Urothelium cell line (cell line): Measurements from ENCODE around the gene TEP1.
"Not testable (repeated sequence)": the region's sequence is repeated elsewhere in the genome, so short reads cannot be mapped to it uniquely, and the experiment has no call there.

Source experiments
- DNase-seq: peaks from one replicate; pipeline ENCODE4 v3.0.0; 2011; ENCODE audit warnings: low spot score, mixed read lengths
- FAIRE-seq: peaks from 2 replicates; lab custom pipeline; 2011; peaks lifted over from hg19 to GRCh38; lab: Jason Lieb, UNC

TEP1 gene

DNA sequence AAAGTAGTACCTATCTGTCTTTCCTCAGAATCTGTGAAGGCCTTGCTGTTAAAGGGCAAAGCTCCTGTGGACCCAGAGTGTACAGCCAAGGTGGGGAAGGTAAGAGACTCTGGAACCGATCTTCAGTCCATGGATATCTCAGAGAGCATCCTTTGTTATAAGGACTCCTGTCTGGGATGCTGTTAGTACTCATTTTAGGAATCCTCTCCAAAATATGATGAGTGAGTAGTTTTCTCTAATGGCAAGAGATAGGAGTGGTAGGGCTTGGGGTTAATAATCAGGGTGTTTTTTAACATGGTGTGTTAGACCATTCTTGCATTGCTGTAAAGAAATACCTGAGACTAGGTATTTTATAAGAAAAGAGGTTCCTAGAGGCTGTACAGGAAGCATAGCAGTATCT is 67.9 kb downstream of the TEP1 start:
- DNase-seq (no peak), FAIRE-seq (no peak)

DNA sequence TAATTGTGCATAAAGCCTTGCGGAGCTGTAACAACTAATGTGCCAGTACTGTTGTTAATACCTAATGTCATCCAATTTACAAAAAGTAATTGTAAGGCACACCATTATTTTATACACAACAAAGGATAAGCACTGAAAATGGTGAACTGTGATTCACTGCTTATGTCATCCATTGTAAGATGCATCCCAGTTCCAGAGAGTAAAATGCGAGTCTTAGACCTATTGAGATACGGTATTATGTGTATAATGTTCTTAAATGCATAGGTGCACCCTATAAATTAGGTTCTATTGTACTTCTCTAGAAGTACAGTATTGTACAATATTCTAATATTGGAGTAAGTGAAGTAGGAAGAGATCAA is 69.5 kb downstream of the TEP1 start:
- DNase-seq (no peak), FAIRE-seq (no peak)

DNA sequence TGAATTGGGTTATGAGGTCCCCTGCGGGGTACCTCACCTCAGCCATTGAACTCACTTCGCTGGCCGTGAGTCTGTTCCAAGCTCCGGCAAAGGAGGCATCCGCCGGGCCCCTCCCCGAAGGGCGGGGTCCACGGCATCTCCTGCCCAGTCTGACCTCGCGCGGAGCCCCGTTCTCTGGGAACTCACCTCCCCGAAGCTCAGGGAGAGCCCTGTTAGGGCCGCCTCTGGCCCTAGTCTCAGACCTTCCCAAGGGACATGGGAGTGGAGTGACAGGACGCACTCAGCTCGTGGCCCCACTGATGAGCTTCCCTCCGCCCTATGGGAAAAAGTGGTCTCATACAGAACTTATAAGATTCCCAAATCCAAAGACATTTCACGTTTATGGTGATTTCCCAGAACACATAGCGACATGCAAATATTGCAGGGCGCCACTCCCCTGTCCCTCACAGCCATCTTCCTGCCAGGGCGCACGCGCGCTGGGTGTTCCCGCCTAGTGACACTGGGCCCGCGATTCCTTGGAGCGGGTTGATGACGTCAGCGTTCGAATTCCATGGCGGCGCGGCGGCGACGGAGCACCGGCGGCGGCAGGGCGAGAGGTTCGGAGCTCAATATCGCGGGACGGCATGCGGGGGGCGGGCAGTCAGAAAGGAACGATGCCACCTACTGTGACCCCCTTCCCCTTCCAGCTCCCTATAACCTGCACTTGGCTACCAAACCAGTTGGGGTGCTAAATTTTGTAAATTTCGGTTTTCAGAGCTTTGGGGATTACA is 70.0 kb downstream of the TEP1 start, which contains the start of gene PARP2:
TSS of gene PARP2 (plus strand) at position 544 of the 770 bp plus-strand sequence. CDS start at position 551, 7 bp downstream.
- peak; percentile 100 for FAIRE-seq
- DNase-seq: peak; percentile 99

DNA sequence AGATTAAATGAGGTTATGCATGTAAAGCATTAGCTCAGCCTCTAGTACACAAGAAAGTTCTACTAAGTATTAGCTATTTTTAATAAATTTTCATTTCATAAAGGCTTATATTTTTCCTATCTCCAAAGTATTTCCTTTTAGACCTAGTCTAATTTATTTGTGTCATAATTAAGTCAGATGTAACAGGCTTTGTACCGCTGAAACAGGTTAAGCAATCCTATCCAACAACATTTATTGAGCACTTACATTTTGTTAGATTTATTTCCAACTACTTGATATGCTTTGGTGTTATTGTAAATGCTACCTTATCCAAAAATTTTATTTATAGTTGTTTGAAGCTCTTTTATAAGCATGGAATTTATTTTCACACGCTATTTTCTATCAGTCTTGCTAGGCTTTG is 71.7 kb downstream of the TEP1 start:
- DNase-seq (no peak), FAIRE-seq (no peak)

DNA sequence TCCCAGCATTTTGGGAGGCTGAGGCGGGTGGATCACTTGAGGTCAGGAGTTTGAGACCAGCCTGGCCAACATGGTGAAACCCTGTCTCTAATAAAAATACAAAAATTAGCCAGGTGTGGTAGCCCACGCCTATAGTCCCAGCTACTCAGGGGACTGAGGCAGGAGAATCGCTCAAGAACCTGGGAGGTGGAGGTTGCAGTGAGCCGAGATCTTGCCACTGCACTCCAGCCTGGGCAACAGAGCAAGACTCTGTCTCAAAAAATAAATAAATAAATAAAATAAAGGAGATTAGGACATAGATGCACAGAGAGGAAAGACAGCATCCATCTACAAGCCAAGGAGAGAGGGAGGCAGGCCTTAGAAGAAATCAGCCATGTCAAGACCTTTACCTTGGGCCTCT is 72.3 kb downstream of the TEP1 start:
- not testable (repeated sequence) for DNase-seq, FAIRE-seq

DNA sequence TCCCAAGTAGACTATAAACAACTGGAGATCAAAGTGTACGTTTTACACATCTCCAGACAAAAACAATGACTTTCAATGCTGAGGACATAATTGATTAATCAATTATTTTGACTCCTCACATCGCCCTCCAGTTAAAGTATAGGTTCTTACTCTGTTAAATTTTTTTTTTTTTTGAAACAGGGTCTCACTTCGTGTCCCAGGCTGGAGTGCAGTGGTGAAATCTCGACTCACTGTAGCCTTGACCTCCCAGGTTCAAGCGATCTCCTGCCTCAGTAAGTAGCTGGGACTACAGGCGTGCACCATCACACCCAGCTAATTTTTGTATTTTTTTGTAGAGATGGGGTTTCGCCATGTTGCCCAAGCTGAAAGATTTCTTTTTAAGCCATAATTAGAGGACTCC is 79.3 kb downstream of the TEP1 start:
- FAIRE-seq: no peak
- no peak for DNase-seq

DNA sequence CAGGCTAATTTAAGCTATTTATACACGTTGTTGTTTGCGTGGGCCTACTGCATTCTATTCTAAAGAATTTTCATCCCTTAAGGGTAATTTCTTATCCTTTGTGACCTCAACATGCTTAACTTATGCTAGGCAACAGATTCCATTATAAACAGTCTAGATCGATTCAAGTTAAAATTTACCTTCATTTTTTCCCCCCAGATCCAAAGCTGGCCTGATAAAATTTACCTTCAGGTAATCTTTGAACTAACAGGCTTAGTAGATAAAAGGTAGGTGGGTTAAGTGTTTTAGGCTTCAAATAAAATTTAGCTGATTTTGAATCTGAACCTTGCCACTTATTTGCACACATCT is 79.8 kb downstream of the TEP1 start:
- FAIRE-seq: no peak
- DNase-seq: no peak

DNA sequence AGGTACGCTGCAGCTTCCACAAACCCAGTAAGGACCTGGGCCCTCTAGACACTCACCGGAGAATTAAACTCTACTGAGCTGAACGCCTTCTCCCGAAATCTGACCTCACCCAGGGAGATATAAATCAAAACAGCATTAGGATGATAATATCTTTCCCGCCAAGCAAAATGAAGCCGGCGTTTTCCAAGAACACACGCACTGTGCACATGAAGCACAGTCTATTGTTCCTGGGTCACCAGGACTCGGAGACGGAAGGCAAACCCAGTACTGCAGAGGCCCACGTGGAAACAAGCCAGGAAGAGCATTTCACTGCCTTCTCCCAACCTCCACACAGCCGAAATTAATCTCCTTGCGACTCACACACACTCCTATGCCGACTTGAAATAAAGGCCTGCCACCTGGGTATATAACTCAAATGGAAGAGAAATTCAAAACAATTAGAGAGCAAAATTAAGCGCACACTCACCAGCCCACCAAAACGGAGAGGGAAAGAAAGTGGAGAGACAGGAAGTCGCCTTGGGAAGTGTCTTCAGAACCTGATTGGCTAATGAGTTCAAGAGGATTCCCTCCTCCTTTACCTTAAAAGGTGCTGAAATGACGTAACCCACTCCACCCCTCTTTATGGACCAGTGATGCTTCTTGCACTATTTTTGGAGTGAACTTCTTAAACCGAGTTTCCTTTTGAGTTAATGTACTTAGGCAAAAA is 80.4 kb downstream of the TEP1 start, which contains the start of gene CCNB1IP1:
TSS of gene CCNB1IP1 (minus strand) at position 492 of the 706 bp plus-strand sequence. CDS start 16,756 bp downstream, outside the sequence.
- peak; percentile 67 for FAIRE-seq
- DNase-seq: peak; percentile 93

DNA sequence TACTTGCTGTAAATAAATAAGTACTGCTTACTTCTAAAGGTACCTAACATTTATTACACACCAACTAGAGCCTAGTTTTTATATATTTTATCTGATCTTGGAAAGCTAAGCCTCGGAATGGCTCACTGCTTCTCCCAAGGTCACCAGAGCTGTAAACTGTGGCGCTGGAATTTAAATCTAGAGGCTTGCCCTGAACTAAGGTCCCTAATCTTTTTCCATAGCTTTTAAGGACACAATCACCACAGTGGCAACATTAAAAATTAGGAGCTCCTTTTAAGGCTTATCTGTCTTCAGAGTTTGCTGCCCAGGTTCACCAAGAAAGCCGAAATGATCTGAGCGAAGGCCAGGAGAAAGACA is 80.9 kb downstream of the TEP1 start:
- peak; percentile 13 for DNase-seq
- FAIRE-seq: no peak

DNA sequence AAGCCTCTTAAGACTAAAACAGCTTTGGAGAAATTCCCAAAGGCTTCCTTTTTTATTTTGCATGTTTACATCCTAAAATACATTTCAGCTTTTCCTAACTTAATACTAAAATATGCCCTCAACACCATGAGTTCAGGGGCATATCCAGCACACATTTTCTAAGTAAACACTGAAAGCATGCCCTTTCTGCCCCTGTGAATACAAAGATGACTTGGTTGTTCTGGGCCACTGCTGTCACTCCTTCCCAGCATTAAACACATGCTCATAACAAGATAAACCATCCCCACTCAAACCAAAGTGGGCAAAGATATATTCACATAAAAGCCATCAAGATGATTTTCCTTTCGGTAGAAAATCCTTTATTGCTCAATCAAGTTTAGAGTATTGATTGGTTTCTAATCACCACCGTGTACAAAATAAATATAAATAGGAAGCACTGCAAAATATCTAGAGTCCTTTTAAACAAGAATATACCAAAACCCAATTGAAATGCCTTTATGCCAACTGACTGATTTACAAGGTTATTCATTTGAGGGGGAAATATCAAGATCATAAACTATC is 82.2 kb downstream of the TEP1 start:
- no peak for FAIRE-seq
- DNase-seq: no peak

DNA sequence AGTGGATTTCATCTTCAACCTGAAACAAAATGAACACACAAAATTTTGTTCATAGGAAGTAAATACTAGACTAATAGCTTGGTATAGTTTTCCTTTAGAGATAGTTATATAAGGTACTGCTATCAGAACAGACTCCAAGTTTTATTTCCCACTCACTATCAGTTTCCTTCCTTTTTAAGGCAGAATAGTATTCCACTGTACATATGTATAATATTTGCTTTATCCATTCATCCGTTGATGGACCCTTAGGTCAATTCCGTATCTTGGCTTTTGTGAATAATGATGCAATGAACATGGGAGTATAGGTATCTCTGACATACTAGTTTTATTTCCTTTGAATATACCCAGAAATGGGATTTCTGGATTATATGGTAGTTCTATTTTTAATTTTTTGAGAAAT is 83.9 kb downstream of the TEP1 start:
- no peak for FAIRE-seq
- DNase-seq: no peak

DNA sequence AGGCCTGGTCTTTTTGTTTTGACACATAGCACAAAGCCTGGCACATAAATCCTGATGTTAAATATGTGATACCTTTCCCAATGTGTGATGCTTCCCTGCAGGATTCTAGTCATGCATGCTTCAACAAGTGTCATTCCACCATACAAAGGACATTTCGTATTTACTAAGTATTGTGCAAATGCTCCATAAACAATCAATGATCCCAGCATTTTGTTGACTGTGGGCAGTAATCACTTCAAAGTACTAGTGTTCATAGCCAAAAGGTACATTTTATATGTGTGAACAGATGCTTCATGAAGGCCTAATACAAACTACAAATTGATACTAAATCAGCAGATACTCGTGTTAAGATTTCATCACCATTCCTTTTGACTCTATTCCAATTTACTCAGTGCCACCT is 84.6 kb downstream of the TEP1 start:
- FAIRE-seq: no peak
- no peak for DNase-seq

DNA sequence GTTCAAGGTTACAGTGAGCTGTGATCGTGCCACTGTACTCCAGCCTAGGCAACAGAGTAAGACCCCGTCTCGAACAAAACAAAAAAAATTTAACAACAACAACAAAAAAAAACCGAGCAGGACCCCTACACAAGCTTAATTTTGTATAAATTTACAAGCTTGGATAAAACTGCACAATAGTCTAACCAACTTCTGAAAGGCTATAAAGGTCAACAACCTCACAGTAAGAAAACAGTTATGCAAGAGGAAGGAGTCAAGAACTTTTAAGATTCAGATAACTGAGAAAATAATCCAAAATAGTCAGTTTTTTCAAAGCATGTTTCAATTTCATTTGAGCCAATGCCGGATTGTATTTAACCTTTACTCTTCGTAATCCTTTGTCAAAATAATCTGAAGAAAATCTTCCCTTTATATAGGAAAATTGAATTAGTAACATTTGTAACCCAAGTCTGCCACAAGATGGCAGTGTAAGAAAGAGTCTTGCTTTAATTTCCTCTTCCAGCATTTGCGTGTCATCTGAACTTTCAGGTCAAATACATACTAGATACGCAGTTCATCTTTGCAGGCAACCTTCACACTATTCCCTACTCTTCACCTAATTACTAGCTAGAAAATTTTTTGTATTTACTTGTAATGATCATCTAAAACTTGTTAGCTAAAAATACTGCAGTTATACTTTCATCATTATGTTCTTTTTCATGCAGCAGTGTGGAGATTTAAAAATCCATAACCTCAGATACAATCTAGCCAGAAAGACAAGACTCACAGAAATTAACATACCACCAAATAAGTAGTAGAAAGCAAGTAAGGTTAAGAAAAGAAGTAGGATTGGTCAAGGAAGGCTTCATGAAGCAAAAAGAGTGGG is 86.1 kb downstream of the TEP1 start:
- no peak for FAIRE-seq

DNA sequence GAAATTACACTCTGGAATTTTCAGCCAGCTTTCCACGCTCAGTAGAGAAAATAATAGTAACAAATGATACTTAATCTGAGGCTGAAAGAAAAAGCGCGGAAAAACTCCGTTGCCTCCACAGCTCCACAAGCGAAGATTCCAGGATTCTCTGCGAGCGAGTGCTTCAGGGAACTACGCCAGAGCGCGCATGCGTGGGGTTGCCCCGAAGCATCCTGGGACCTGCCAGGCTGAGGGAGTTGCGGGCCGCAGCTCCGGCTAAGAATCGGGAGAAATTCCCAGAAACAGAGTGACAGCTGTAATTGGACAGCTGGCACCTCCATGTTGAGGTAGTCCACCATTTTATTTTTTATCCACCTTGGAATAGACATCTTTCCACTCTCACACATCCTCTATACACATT is 95.6 kb downstream of the TEP1 start:
- FAIRE-seq (no peak), DNase-seq (no peak)

More for the DNA sequence above, 86.1 kb downstream of the TEP1 start:
- peak; percentile 42 for DNase-seq
